NCI-H1436 (cell line): ENCODE results near the gene POMP.
"Not testable (repeated sequence)": the region's sequence is repeated elsewhere in the genome, so short reads cannot be mapped to it uniquely, and the experiment has no call there.

Source experiments
- DNase-seq: peaks from one replicate; lab custom pipeline; 2025; lab: John Stamatoyannopoulos, UW

The POMP gene

GRCh38 chr13:28693605-28694491 is 34.9 kb downstream of the POMP start:
- not testable (repeated sequence) for DNase-seq

GRCh38 chr13:28697441-28697840 is 38.5 kb downstream of the POMP start:
- no peak for DNase-seq

GRCh38 chr13:28699246-28699645 is 40.3 kb downstream of the POMP start:
- no peak for DNase-seq

- no peak for DNase-seq
These were observed 45.4 kb downstream of the POMP start for GRCh38 chr13:28704282-28704681.

- DNase-seq = no peak
These were observed 46.0 kb downstream of the POMP start for GRCh38 chr13:28704919-28705318.

- DNase-seq = no peak
These were observed 46.6 kb downstream of the POMP start for GRCh38 chr13:28705461-28706083.

- no peak for DNase-seq
These were observed 48.9 kb downstream of the POMP start for GRCh38 chr13:28707629-28708427.

GRCh38 chr13:28710161-28710560 is 51.2 kb downstream of the POMP start:
- DNase-seq = no peak

- no peak for DNase-seq
These were observed 55.7 kb downstream of the POMP start for GRCh38 chr13:28714651-28715050.

- no peak for DNase-seq
These were observed 57.6 kb downstream of the POMP start for GRCh38 chr13:28716511-28716910.

- DNase-seq = no peak
These were observed 58.2 kb downstream of the POMP start for GRCh38 chr13:28717170-28717569.

- DNase-seq = no peak
These were observed 59.2 kb downstream of the POMP start for GRCh38 chr13:28718196-28718542.

- DNase-seq = no peak
These were observed 59.8 kb downstream of the POMP start, which contains the start of gene SLC46A3 for GRCh38 chr13:28718543-28719226. TSS of gene SLC46A3 (minus strand) at chr13:28718970. CDS start at chr13:28717998, 972 bp downstream.

GRCh38 chr13:28719227-28720055 is 60.5 kb downstream of the POMP start:
- DNase-seq = no peak

GRCh38 chr13:28723806-28724205 is 64.9 kb downstream of the POMP start:
- DNase-seq = no peak

GRCh38 chr13:28725046-28725610 is 66.2 kb downstream of the POMP start:
- no peak for DNase-seq
